AG08396 (cell line): ENCODE results near the gene GPATCH1.
A peak's percentile ranks its signal among the peaks of the same experiment; 100 is the strongest.
"Not testable (repeated sequence)": the region's sequence is repeated elsewhere in the genome, so short reads cannot be mapped to it uniquely, and the experiment has no call there.

Source experiments
- DNase-seq: peaks from one replicate; pipeline ENCODE4 v3.0.0; 2012; ENCODE audit warnings: low spot score, mixed read lengths

The GPATCH1 gene, protein sequence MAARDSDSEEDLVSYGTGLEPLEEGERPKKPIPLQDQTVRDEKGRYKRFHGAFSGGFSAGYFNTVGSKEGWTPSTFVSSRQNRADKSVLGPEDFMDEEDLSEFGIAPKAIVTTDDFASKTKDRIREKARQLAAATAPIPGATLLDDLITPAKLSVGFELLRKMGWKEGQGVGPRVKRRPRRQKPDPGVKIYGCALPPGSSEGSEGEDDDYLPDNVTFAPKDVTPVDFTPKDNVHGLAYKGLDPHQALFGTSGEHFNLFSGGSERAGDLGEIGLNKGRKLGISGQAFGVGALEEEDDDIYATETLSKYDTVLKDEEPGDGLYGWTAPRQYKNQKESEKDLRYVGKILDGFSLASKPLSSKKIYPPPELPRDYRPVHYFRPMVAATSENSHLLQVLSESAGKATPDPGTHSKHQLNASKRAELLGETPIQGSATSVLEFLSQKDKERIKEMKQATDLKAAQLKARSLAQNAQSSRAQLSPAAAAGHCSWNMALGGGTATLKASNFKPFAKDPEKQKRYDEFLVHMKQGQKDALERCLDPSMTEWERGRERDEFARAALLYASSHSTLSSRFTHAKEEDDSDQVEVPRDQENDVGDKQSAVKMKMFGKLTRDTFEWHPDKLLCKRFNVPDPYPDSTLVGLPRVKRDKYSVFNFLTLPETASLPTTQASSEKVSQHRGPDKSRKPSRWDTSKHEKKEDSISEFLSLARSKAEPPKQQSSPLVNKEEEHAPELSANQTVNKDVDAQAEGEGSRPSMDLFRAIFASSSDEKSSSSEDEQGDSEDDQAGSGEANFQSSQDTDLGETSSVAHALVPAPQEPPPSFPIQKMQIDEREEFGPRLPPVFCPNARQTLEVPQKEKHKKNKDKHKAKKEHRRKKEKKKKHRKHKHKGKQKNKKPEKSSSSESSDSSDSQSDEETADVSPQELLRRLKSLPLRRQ

DNA sequence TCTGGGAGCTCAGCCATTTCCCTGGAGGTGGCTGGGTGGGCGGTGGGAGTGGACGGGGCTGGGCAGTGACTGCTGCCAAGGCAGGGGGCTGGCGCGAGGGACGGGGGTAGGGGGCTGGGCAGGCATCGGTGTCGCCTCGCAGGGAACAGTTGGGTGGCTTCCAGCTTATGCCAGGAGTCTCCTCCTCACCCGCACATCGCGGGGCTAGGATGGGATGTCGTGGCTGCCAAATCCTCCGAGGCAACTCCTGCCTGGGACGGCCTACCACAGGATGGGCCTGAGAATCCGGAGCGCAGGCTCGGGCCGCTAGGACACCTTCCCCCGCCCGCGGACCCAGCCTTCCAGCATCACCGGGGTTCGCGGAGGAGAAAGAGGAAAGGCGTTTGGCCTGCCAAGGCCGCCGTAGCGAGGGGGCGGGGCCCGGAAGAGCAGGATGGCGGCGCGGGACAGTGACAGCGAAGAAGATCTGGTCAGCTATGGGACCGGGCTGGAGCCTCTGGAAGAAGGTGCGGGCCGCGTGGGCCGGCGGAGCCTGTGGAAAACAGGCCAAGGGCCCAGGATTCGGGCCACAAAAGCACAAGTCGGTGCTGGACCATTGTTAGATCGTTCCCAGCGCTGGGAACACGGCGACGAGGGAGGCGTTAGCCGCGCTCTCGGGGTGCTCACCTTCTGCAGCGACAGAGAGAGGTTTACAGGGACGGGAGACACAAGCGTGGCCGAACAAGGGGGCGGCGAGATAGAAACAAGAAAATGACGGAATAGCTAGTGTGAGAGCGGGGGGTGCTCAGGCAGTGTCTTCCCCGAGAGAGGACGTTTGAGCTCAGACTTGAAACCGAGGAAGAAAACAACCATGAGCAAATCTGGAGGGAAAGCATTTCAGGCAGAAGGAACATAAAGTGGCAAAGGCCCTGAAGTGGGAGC, at the start of gene GPATCH1:
Gene GPATCH1 (plus strand): TSS at position 421 of the 921 bp plus-strand sequence. CDS start 13 bp downstream, at position 434.
- peak; percentile 92 for DNase-seq

DNA sequence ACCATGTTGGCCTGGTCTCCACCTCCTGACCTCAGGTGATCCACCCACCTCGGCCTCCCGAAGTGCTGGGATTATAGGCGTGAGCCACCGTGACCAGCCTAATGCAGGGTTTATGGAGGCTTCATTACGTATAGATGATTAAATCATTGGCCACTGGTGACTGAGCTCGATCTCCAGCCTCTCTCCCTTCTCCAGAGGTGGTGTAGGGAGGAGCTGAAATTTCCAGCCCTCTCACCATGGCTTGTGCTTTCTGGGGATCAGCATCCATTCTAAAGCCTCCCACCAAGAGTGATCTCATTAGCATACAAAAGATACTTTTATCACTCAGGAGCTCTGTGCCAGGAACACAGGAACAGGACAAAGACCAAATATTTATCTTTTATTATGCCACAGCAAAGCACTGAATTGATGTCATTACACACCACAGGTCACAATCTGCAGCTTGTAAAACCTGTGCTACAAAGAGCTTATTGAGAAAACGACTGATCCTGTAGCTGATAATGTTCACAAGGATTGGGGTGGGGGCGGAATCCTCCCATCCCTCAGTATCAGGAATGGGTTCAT, 48.7 kb upstream of the GPATCH1 start:
- no peak for DNase-seq

DNA sequence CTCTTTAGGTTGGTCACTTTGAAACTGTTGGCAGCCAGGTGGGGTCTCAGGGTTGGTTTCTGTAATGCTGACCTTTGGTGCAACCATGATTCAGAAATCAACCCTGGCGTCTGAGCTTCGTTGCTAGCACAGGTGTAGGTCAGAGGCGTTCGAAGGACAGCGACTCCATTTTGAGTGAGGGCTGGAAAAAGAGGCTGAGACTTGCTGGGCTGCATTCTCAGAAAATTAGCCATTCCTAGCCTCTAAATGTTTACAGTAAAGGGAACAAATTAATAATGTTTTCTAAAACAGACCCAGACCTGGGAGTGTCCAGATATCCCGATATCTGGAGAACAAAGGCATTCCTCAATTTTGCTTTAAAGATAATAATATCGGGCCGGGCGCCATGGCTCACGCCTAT, 45.5 kb upstream of the GPATCH1 start:
- DNase-seq = no peak

DNA sequence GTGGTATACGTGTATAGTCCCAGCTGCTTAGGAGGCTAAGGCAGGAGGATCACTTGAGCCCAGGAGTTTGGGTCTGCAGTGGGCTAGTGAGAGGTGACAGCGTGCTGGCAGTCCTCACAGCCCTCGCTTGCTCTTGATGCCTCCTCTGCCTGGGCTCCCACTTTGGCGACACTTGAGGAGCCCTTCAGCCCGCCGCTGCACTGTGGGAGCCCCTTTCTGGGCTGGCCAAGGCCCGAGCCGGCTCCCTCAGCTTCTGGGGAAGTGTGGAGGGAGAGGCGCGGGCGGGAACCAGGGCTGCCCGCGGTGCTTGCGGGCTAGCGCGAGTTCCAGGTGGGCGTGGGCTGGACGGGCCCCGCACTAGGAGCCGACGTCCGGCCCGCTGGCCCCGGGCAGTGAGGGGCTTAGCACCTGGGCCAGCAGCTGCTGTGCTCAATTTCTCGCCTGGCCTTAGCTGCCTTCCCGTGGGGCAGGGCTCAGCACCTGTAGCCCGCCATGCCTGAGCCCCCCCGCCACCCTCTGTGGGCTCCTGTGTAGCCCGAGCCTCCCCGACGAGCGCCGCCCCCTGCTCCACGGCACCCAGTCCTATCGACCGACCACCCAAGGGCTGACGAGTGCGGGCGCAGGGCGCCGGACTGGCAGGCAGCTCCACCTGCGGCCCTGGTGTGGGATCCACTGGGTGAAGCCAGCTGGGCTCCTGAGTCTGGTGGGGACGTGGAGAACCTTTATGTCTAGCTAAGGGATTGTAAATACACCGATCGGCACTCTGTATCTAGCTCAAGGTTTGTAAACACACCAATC, 44.4 kb upstream of the GPATCH1 start:
- DNase-seq = not testable (repeated sequence)

DNA sequence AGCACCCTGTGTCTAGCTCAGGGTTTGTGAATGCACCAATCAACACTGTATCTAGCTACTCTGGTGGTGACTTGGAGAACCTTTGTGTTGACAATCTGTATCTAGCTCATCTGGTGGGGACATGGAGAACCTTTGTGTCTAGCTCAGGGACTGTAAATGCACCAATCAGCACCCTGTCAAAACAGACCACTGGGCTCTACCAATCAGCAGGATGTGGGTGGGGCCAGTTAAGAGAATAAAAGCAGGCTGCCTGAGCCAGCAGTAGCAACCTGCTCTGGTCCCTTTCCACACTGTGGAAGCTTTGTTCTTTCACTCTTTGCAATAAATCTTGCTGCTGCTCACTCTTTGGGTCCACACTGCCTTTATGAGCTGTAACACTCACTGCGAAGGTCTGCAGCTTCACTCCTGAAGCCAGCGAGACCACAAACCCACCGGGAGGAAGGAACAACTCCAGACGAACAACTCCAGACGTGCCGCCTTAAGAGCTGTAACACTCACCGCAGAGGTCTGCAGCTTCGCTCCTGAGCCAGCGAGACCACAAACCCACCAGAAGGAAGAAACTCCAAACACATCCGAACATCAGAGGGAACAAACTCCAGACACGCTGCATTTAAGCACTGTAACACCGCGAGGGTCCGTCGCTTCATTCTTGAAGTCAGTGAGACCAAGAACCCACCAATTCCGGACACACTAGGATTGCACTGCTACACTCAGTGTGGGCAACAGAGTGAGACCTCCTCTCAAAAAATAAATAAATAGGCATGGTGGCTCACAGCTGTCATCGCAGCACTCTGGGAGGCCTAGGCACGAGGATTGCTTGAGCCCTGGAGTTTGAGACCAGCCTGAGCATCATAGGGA, 43.6 kb upstream of the GPATCH1 start:
- not testable (repeated sequence) for DNase-seq

DNA sequence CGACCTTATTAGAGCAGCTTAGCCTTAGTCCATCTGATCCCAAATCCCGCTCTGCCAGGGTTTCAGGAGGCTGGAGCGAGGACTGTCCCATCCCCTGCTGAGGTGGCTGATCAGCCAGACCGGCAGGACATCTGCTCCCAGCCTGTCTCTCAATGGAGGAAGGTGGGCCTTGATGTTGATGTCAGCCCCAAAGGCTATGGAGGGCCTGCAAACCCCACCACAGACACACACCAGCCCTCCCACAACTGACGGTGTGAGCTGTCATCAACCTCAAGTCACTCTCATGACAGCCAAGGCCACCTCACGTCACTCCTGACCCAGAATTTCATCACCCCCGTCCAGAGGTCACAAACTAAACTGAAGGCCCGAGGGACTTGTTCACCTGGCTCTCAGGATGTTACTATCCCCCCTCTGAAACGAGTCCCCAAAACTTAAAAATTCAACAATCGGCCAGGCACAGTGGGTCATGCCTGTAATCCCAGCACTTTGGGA, 41.8 kb upstream of the GPATCH1 start:
- DNase-seq = no peak

DNA sequence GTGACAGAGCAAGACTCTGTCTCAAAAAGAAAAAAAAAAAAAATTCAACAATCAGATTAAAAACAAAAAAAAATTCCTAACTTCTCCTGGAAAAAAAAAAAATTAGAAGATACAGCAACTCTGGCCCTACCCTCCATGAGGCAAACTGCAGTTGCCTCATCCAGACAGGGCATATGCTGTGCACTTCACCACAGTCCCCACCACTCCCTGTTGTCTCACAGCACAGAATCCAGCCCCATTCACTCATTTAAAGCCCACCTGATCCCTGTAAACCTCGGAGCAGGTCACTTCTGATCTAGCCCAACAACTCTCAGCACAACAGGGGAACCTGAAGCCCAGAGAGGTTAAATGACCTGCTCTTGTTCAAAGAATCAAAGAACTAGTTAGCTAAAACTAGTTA, 41.2 kb upstream of the GPATCH1 start:
- no peak for DNase-seq

DNA sequence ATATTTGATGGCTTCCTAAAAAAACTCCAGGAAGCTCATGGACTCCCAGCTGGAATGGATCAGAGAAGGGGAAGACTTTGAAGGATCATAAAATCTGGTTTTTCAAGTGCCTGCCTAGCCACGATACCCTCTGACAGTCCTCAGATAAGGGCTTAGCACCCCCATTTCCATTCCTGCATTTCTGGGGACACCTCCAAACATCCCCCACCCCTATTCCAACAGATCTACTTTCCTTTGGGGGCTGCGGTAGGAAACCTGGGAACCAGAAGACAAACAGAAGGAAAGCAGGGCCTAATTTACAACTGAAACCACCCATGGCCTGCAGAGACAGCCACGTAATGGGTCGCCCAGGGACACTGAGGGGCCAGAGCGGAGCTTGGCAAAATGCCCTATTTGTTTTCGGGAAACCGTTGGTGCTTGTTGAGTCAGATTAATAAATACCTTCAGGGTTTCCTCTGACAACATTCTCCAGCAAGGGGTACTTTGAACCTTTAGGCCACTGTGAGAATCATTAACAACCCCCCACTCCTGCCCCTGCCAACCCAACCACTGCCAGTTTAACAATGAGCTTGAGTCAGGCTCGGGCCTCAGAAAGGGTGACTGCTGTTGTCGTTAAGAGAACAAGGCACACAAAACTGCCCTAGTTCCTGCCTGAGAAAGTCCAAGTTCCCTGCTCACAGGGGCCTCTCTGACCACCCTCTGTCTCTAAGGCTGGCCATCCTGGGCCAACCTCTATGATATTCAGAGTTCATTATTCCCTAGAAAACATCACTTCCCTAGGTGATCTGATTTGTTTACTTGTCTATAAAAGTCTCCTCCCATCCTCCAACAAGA, 39.8 kb upstream of the GPATCH1 start:
- no peak for DNase-seq

DNA sequence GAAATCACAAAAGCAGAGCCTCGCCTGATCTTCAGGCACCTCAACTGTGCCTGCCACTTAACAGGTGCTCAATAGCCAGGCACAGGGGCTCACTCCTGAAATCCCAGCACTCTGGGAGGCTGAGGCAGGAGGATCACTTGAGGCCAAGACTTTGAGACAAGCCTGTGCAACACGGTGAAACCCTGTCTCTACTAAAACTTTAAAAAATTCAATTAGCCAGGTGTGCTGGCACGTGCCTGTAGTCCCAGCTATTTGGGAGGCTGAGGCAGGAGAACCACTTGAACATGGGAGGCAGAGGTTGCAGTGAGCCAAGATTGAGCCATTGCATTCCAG, 39.2 kb upstream of the GPATCH1 start:
- DNase-seq = not testable (repeated sequence)

DNA sequence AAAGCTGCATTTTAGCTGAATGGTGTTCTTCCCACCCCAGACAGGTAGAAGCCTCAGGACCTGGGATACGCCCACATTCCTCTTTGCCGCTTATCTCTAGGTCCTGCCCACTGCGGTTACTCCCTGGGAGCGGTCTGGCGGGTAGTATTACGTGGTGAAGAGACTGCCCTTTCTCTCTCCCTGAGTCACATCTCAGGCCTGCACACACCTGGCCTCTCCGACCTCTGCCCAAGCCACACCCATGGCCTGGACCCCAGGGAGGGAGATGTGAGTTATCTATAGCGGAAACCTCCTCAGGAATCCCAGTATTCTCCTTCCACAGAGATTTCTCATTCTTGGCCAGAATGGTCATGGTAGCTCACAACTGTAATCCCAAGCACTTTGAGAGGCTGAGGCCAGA, 33.6 kb upstream of the GPATCH1 start:
- no peak for DNase-seq

DNA sequence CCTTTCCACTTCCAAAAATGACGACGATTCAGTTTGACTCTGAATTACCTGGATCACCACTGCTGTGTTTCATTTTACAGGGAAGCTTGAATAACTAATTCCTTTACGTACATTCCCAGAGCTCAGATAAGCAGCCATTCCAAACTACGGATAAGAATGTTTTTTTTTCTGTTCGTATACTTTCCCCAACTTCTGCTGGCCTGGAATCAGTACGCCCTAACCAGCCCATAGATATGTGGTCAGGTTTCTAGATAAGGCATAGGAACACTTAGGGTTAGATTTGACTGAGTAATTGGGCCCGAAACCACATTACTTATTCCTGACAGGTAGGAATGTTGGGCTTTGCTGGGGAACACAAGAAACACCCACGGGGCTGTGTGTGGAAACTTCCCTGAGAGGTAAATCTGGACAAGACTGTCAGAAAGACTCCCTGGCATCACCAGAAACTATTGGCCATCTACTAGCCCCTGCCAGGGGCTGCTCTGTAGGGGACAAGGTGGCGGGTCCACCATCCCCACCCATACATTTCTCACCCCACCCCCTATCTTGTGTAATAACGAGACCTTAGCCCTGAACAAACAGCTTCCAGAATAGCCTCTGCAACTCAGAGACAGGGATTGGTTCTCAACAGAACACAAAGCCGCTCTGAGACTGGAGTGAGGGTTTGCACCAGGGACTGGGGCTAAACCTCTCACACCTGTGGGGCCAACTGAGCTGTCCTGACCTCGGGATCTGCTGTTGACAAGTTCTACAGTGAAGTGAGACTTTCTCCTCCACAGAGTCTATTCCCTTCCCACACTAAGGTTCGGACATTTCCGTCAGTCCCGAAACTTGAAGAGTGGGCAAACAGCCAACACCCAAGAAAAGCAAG, 31.9 kb upstream of the GPATCH1 start:
- no peak for DNase-seq

DNA sequence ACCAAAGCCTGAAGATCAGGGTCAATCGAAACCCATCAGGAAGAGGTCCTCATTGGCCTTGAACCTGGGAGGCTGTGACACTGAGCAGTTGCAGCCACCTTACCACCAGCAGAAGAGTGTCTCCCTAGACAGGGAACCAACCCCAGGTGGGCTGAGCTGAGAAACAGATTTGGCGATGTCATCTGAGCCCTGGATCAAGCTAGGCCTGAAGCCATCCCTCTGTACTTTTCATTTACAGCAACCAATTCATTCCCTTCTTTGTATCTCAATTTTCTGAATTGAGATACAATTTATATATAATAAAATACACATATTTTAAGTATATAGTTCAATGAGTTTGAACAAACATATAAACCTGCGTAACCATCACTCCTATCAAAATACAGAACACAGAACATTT, 30.9 kb upstream of the GPATCH1 start:
- DNase-seq = no peak

DNA sequence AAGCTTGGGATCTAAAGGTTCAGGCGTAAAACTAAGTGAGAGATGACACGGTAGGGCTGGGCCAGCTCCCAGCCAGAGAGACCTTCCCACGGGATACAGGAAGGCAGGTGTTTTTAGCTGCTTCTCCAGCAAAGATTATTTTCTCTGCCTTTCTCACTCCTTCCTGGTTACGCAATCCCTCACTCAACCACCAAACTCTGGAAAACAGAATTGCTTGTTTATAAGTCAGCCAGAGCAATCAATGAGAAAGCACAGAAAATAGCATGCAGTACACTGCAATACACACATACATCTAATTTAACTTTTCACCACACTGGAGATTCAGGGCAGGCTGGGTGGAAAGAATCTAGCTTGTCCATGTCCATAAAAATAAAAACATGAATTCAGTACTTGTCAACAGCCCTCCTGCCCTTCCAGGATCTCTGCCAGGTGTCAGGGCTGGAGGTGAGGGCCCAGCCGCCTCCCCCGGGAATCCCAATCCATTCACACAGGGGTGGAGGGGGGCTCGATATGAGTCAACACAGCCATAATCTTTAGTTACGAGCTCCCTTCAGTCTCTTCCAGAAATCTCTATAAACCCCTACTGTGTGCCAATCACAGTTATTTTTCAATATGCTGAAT, 28.5 kb upstream of the GPATCH1 start:
- DNase-seq = no peak

DNA sequence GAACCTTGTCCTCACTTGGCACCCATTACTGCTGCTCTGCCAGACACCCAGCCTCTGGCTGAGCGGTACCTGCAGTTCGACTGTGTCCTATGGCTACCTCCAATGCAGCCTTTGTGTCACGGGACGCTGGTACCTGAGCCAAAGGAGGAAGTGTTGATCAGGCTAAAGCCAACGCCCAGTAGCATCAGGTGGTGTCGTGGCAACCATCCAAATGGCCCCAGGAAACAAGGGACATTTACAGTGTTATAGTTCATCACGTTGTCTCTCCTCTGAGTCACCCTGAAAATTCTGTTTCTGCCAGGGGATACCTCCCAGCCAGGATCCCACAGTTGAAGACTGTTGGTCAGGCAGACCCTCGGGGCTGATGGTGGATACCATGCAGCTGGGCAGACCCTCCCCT, 26.4 kb upstream of the GPATCH1 start:
- DNase-seq = no peak

DNA sequence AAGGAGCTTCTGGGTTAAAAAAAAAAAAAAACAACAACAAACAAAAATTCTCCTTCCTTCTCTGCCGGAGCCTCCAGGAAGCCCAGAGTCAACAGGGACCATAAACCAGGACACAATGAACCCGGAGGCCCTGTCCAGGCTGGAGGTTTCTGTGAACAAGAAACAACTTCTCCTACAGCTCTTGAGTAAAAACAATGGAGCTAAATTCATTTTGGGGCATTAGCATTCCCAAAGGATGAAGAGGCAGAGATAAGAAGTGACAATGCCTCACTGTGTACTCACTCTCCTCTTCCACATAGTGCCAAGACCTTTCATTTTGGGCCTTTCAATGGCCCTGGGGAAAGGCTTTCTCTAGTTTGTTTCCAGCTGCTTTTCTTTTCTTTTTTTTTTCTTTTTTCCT, 25.3 kb upstream of the GPATCH1 start:
- no peak for DNase-seq

DNA sequence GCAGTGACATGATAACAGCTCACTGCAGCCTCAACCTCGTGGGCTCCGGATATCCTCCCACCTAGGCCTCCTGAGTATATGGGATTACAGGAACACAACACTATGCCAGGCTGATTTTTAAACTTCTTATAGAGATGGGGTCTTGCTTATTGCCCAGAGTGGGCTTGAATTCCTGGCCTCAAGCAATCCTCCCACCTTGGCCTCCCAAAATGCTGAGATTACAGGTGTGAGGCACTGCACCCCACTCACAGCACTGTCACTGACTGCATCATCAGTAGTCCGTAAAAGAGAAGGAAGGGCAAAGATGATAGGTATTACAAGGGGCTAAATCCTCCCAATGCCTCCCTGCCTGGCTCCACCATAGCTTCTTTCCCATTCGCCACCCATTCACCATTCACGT, 20.4 kb upstream of the GPATCH1 start:
- DNase-seq = no peak

DNA sequence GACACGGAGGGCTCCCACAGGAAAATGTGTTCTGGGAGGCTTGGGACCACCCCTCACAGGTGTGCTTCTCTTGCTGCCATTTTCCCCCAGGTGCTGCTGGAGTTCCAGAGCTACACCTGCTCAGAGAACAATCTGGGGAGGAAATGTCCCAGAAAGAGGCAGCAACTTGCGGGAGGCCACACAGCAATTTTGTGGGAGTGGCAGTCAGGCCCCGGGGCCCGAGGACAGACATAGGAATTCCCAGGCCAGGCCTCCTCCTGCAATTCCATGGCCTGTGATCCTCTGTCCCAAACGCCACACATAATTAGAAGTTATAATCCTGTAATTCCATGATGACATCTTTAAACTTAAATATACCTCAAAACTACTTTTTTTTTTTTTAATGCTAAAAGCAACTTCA, 18.1 kb upstream of the GPATCH1 start:
- no peak for DNase-seq
